Ascending aorta (tissue), 2 donors: Measurements from ENCODE around the gene EMSY. TPM values are rescaled to one million over a fixed set of nuclear protein-coding genes. Genes with fewer than 3 reads are reported as not detected.
A peak's percentile ranks its signal among the peaks of the same experiment; 100 is the strongest.
"Not testable (repeated sequence)": the region's sequence is repeated elsewhere in the genome, so short reads cannot be mapped to it uniquely, and the experiment has no call there.

Source experiments
- DNase-seq, 2 donors: peaks; one replicate each; pipeline ENCODE4 v3.0.0-alpha.2; 2019; ENCODE audit warnings: low spot score in 2 of 2
- H3K27ac ChIP-seq, 2 donors: fragments of 200-600 bp; sonication (generic); one replicate each; pipeline ENCODE4 v1.5.1; 2016 to 2017; ENCODE audit warnings: mild to moderate bottlenecking in 1 of 2
- H3K27me3 ChIP-seq: fragments of 200-600 bp; sonication (generic); one replicate; pipeline ENCODE4 v1.5.1; 2017
- H3K36me3 ChIP-seq, 2 donors: fragments of 200-600 bp; sonication (generic); one replicate each; pipeline ENCODE4 v1.5.1; 2016
- H3K4me1 ChIP-seq, 2 donors: fragments of 200-600 bp; sonication (generic); one replicate each; pipeline ENCODE4 v1.5.1; 2016 to 2017; ENCODE audit warnings: mild to moderate bottlenecking in 1 of 2
- H3K4me3 ChIP-seq, 2 donors: fragments of 200-600 bp; sonication (generic); one replicate each; pipeline ENCODE4 v1.5.1; 2016 to 2017; ENCODE audit warnings: mild to moderate bottlenecking in 1 of 2
- H3K9me3 ChIP-seq, 2 donors: fragments of 200-600 bp; sonication (generic); one replicate each; pipeline ENCODE4 v1.5.1; 2016
- intact Hi-C: fragments of 100-400 bp; cut with DNase I; formaldehyde crosslinking; loops from one replicate; pipeline ENCODE4 v1.15.1; 2023
- total RNA-seq: library from RNA; depleted of rRNA; stranded (reverse); fragments of >200 nt; gene quantifications from one replicate; pipeline ENCODE4 v1.1.0, GENCODE V29; 2016
- TF ChIP-seq, protein P1 (sequence below), 3 experiments: fragments of 200-600 bp in 2 of 3; fragments of 450-650 bp in 1 of 3; sonication (generic) in 2 of 3; IDR thresholded peaks; one replicate each; pipeline ENCODE4 v1.5.1; 2016 to 2019; ENCODE audit warnings: antibody characterized with exemption in 3 of 3, mild to moderate bottlenecking in 1 of 3, moderate library complexity in 1 of 3

The EMSY gene
- total RNA-seq, 1 donor from 2014 or later, result 7.5 TPM

DNA sequence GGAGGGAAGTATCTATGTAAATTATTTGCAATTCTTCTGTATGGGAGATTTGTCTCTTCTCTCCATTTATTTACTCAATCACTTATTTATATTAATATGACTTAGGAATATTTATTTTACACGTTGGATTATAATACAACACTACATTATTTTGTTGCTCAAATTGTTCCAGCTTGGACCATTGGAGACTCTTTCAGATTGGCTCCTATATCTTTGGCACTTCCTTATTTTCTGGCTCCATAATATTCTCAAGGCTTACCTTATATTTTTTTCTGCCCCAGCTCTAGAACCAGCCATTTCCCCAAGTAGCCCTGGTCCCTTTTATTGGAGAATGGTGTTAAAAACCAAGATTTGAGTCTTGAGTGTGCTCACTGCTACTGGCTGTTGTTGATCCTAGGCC lies 123.8 kb downstream of the EMSY start:
- DNase-seq, result no peak
- no peaks in the 10 kb centered on the region for H3K4me1 ChIP-seq
- no peaks in the 10 kb centered on the region for H3K9me3 ChIP-seq
- no peak overlapping the region for H3K27ac ChIP-seq
- intact Hi-C loops, result no loop called here
- TF ChIP-seq, protein P1, sequence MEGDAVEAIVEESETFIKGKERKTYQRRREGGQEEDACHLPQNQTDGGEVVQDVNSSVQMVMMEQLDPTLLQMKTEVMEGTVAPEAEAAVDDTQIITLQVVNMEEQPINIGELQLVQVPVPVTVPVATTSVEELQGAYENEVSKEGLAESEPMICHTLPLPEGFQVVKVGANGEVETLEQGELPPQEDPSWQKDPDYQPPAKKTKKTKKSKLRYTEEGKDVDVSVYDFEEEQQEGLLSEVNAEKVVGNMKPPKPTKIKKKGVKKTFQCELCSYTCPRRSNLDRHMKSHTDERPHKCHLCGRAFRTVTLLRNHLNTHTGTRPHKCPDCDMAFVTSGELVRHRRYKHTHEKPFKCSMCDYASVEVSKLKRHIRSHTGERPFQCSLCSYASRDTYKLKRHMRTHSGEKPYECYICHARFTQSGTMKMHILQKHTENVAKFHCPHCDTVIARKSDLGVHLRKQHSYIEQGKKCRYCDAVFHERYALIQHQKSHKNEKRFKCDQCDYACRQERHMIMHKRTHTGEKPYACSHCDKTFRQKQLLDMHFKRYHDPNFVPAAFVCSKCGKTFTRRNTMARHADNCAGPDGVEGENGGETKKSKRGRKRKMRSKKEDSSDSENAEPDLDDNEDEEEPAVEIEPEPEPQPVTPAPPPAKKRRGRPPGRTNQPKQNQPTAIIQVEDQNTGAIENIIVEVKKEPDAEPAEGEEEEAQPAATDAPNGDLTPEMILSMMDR (IDR thresholded peaks at IDR 0.05), result no peak
- no peak overlapping the region for H3K4me3 ChIP-seq
- no peaks in the 10 kb centered on the region for H3K36me3 ChIP-seq
- no peaks in the 10 kb centered on the region for H3K27me3 ChIP-seq

DNA sequence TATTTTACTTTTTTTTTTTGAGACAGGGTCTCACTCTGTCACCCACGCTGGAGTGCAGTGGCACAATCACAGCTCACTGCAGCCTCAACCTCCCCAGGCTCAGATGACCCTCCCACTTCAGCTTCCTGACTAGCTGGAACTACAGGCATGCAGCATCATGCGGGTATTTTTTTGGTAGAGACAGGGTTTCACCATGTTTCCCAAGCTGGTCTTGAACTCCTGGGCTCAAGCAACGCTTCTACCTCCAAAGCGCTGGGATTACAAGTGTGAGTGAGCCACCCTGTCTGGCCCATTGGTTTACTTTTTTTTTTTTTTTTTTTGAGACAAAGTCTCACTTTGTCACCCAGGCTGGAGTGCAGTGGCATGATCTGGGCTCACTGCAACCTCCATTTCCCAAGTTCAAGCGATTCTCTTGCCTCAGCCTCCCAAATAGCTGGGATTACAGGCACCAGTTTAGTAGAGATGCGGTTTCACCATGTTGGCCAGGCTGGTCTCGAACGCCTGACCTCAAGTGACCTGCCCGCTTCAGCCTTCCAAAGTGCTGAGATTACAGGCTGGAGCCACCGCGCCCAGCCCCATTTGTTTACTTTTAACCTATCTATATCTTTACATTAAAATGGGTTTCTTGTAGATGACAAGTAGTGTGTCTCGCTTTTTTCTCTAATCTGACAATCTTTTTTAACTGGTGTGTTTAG lies 127.5 kb downstream of the EMSY start:
- H3K4me1 ChIP-seq, H3K9me3 ChIP-seq, DNase-seq, intact Hi-C loops, H3K27ac ChIP-seq, H3K27me3 ChIP-seq, H3K36me3 ChIP-seq, H3K4me3 ChIP-seq: not testable (repeated sequence)

DNA sequence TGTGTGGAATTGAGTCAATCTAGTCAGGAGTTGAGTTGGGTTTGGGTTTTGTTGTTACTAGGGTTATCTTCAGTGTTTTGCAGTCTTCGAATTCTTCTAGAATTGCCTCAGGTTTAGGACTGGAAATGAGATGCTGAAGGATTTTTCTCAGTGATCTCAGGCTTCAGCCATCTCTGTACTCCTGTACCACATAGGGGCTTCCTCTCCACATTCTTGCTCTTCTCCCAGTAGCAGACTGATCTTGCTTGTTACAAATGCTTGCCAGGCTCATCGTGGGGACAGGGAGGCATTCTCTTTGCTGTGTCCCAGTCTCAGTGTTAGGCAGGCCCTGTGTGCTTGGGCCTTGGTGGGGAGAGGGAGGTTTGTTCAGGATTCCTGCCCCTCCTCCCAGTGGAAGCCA lies 129.6 kb downstream of the EMSY start:
- intact Hi-C loops, result no loop called here
- peak overlapping the region in 1 of 2 donors; percentile 8 for H3K27ac ChIP-seq
- TF ChIP-seq, protein P1 (IDR thresholded peaks at IDR 0.05), result no peak

DNA sequence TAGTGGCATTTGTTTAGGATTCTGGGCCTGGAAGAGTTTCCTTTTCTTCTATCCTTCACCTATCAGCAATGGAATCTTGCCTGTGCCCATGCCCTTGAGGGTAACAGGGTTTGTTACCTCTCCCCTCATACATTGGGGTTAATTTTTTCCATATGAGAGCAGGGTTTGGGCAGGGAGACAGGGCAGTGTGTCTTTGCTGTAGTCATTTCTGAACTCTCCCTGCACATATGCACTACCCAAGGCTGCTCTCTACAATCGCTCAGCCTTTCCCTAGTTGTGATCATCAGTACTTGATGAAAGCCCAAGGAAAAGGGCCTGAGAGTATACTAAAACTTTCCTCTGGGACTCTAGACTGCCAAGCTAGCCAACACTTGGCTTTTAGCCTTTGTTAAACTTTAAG lies 130.1 kb downstream of the EMSY start:
- intact Hi-C loops, result loop anchor here (5.0 kb wide), 1 partner anchor 77 kb away; no protein-coding TSS in a partner anchor
- DNase-seq, result no peak

More for the DNA sequence above, 129.6 kb downstream of the EMSY start:
- Histone ChIP-seq H3K27me3 (no peaks in the 10 kb centered on the region), H3K9me3 (no peaks in the 10 kb centered on the region), H3K4me3 (no peak overlapping the region), H3K4me1 (peaks cover 3 to 24% of the 10 kb centered on the region in 2 donors), H3K36me3 (no peaks in the 10 kb centered on the region)
- DNase-seq, result no peak

DNA sequence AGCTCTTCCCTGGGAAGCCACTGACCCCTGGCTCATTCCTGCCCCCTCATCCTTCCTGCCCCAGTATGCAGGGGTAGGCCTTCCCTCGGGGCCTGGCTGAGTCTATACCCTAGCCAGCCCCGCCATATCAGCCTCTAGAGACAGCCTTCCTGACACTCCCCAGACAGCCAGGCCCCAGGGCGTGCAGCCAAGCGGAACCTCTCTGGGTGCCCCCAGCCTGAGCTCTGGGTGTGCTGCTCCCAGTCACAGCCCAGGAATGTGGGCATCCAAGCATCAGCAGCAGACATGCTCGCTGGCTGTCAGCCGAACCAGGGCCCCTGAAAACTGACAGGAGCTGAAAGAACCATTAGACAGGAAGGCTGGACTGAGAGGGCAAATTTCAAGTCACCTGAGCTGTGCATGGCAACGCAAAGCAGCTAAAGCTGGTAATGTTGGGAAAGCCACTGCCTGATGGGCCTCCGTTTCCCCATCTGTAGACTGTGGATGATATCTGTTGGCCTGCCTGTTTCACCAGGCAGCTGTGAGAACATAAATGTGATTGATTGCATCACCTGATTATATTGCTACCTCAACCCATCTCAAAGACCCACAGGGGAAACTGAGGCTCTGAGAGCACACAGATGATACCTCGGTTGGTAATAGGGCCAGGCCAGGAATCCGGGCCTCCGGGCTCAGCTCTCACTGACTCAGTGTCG lies 132.6 kb downstream of the EMSY start:
- Histone ChIP-seq H3K9me3 (no peaks in the 10 kb centered on the region), H3K4me1 (peaks cover 11 to 31% of the 10 kb centered on the region in 2 donors), H3K27ac (peak overlapping the region; percentile 82 to 85), H3K27me3 (no peaks in the 10 kb centered on the region), H3K36me3 (no peaks in the 10 kb centered on the region), H3K4me3 (no peak overlapping the region)
- TF ChIP-seq, protein P1 (IDR thresholded peaks at IDR 0.05), result no peak
- intact Hi-C loops, result loop anchor here (5.0 kb wide), 1 partner anchor 75 kb away; no protein-coding TSS in a partner anchor
- peak in 1 of 2 donors; percentile 79 for DNase-seq

More for the DNA sequence above, 130.1 kb downstream of the EMSY start:
- no peaks in the 10 kb centered on the region for H3K9me3 ChIP-seq
- TF ChIP-seq, protein P1 (IDR thresholded peaks at IDR 0.05), result no peak
- peaks cover 8 to 28% of the 10 kb centered on the region in 2 donors for H3K4me1 ChIP-seq
- H3K27me3 ChIP-seq, result no peaks in the 10 kb centered on the region
- peak overlapping the region in 1 of 2 donors; percentile 8 for H3K27ac ChIP-seq
- H3K36me3 ChIP-seq, result no peaks in the 10 kb centered on the region
- H3K4me3 ChIP-seq, result no peak overlapping the region
